ENCODE results near the gene ARHGAP26.

ARHGAP26 gene

GRCh38 chr5:142749321-142749720, 20.9 kb upstream of the ARHGAP26 start:
- DNase-seq: no peak

- DNase-seq: no peak
These were observed 17.0 kb upstream of the ARHGAP26 start for GRCh38 chr5:142753116-142753631.

GRCh38 chr5:142754031-142754430, 16.1 kb upstream of the ARHGAP26 start:
- no peak for DNase-seq

GRCh38 chr5:142756576-142756975, 13.6 kb upstream of the ARHGAP26 start:
- no peak for DNase-seq

- no peak for DNase-seq
These were observed 12.6 kb upstream of the ARHGAP26 start for GRCh38 chr5:142757564-142757963.

GRCh38 chr5:142758062-142758795, 11.9 kb upstream of the ARHGAP26 start:
- DNase-seq: no peak

GRCh38 chr5:142758796-142759145, 11.4 kb upstream of the ARHGAP26 start:
- no peak for DNase-seq

- no peak for DNase-seq
These were observed 6.5 kb upstream of the ARHGAP26 start for GRCh38 chr5:142763701-142764100.

- DNase-seq: no peak
These were observed 3.0 kb upstream of the ARHGAP26 start for GRCh38 chr5:142767178-142767577.

GRCh38 chr5:142767911-142768310, 2.3 kb upstream of the ARHGAP26 start:
- DNase-seq: no peak

- DNase-seq: no peak
These were observed 855 bp upstream of the ARHGAP26 start for GRCh38 chr5:142769251-142769792.

- peak; percentile 83 for DNase-seq
These were observed 753 bp downstream of the ARHGAP26 start for GRCh38 chr5:142770650-142771609.

GRCh38 chr5:142771666-142772065, 1.5 kb downstream of the ARHGAP26 start:
- no peak for DNase-seq

- DNase-seq: no peak
These were observed 2.5 kb downstream of the ARHGAP26 start for GRCh38 chr5:142772446-142773293.

- DNase-seq: no peak
These were observed 6.9 kb downstream of the ARHGAP26 start for GRCh38 chr5:142777099-142777498.

- no peak for DNase-seq
These were observed 7.7 kb downstream of the ARHGAP26 start for GRCh38 chr5:142777850-142778249.

- DNase-seq: no peak
These were observed 9.1 kb downstream of the ARHGAP26 start for GRCh38 chr5:142779163-142779840.

- no peak for DNase-seq
These were observed 10.7 kb downstream of the ARHGAP26 start for GRCh38 chr5:142780871-142781270.

- no peak for DNase-seq
These were observed 12.9 kb downstream of the ARHGAP26 start for GRCh38 chr5:142782976-142783530.

GRCh38 chr5:142783601-142784341, 13.6 kb downstream of the ARHGAP26 start:
- DNase-seq: peak; percentile 75

Measured in activated CD8-positive, alpha-beta memory T cell treated with anti-CD3 and anti-CD28 coated beads, Interleukin-2, amount 50 U/mL, for 48 hours (primary cell).